ENCODE results near the gene SYNGR1. TPM values are rescaled to one million over a fixed set of nuclear protein-coding genes. Genes with fewer than 3 reads are reported as not detected.

Gene SYNGR1
- total RNA-seq, 1 donor from 2014 or later = 42.2 TPM

- H3K4me1 ChIP-seq = peaks cover 61% of the 10 kb centered on the region
- no peaks in the 10 kb centered on the region for H3K9me3 ChIP-seq
- peak overlapping the region; percentile 37 for H3K27ac ChIP-seq
- DNase-seq (ENCODE audit: extremely low spot score in 2 of 2) = no peak
- H3K36me3 ChIP-seq = peaks cover 0 to 9% of the 10 kb centered on the region in 2 donors
- TF ChIP-seq POLR2A (IDR thresholded peaks at IDR 0.05) = no peak
- no peak for TF ChIP-seq POLR2AphosphoS5 (IDR thresholded peaks at IDR 0.05; ENCODE audit: insufficient read depth in 1 of 2, low read depth in 1 of 2)
- no peak for TF ChIP-seq CTCF (IDR thresholded peaks at IDR 0.05)
- H3K27me3 ChIP-seq = no peaks in the 10 kb centered on the region
- intact Hi-C loops (cut with DNase I) = no loop called here
- H3K4me3 ChIP-seq = no peak overlapping the region
Observed at GRCh38 chr22:39361496-39361895, 11.7 kb downstream of the SYNGR1 start.

DNA sequence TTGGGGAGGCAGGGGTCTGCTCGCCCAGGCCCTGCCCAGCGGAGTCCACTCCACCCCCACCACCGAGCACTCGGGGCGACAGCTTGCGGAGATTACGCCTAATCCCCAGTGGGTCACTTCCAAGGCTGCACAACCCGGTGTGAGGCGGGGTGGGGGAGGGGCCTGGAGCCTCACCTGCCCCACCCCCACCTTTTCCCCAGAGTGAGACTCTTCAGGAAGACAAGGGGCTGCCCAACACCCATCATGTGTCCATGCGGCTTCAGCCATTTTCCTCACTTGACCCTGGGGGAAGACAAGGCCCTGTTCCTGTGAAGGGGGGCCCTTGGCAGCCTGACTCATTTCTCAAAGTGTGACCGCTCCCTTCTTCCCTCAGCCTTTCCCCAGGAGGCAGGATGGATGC, 12.5 kb downstream of the SYNGR1 start:
- intact Hi-C loops (cut with DNase I) = no loop called here
- no peak overlapping the region for H3K4me3 ChIP-seq
- no peaks in the 10 kb centered on the region for H3K9me3 ChIP-seq
- no peak for DNase-seq (ENCODE audit: extremely low spot score in 2 of 2)
- peaks cover 0 to 9% of the 10 kb centered on the region in 2 donors for H3K36me3 ChIP-seq
- peaks cover 67% of the 10 kb centered on the region for H3K4me1 ChIP-seq
- TF ChIP-seq POLR2AphosphoS5 (IDR thresholded peaks at IDR 0.05; ENCODE audit: insufficient read depth in 1 of 2, low read depth in 1 of 2) (no peak), POLR2A (IDR thresholded peaks at IDR 0.05) (no peak), CTCF (IDR thresholded peaks at IDR 0.05) (no peak)
- no peaks in the 10 kb centered on the region for H3K27me3 ChIP-seq
- H3K27ac ChIP-seq = peak overlapping the region; percentile 37

DNA sequence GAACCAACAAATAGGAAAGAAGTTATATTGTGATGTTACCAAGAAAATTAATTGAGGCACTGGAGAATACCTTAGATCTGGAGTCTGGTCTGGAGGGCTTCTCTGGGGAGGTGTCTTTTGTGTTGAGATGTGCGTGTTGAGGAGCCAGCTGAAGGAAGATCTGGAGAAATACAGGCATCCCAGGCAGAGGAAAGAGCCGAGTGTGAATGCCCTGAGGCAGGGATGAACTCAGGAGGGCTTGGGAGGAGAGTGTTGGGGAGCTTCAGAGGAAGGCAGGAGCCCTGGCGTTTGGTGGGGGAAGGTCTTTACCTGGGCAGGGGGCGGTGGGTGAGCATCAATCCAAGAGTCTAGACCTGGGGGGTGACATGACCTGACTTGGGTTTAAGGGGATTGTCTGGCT, 13.1 kb downstream of the SYNGR1 start:
- TF ChIP-seq POLR2AphosphoS5 (IDR thresholded peaks at IDR 0.05; ENCODE audit: insufficient read depth in 1 of 2, low read depth in 1 of 2) (no peak), CTCF (IDR thresholded peaks at IDR 0.05) (no peak), POLR2A (IDR thresholded peaks at IDR 0.05) (no peak)
- H3K27ac ChIP-seq = peak overlapping the region; percentile 37

DNA sequence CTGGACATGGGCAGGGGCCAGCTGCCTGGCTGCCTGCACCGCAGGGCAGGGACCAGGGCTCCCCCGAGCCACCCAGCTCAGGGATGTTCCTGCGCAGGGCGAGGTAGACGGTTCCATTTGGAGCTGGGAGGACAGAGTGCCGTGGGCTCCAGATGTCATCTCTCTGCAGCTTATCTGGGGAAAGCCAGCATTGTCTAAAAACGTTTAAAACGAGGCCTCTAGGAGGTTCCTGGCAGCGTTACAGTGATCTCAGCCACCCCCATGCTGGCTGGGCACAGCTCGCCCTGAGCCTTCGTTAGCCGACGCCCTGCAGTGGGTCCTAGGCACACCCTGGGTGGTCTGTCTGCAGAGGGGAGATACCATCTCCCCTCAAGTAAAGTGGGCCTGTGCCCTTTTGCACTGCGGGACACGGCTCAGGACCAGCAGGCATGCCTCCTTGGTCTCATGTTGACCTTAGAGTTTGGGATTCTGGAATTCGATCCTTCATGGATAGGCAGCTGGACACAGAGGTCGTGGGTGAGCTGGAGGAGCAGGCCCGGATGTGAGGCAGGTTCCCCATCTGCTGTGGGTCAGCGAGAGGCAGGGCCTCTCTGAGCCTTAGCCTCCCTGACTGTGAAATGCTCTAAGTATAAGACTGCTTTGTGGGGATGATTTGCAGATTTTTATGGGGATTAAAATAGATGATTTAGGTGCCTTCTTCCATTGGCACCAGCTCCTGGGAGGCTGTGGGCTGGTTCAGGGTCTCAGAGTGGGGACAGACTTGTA, 14.1 kb downstream of the SYNGR1 start:
- Histone ChIP-seq H3K27me3 (no peaks in the 10 kb centered on the region), H3K9me3 (no peaks in the 10 kb centered on the region), H3K27ac (peak overlapping the region; percentile 37), H3K4me3 (no peak overlapping the region), H3K4me1 (peaks cover 77% of the 10 kb centered on the region), H3K36me3 (peaks cover 0 to 3% of the 10 kb centered on the region in 2 donors)
- intact Hi-C loops (cut with DNase I) = no loop called here
- TF ChIP-seq CTCF (IDR thresholded peaks at IDR 0.05) = no peak
- TF ChIP-seq POLR2A (IDR thresholded peaks at IDR 0.05) = no peak
- no peak for TF ChIP-seq POLR2AphosphoS5 (IDR thresholded peaks at IDR 0.05; ENCODE audit: insufficient read depth in 1 of 2, low read depth in 1 of 2)
- no peak for DNase-seq (ENCODE audit: extremely low spot score in 2 of 2)

More for the DNA sequence above, 13.1 kb downstream of the SYNGR1 start:
- intact Hi-C loops (cut with DNase I) = no loop called here
- Histone ChIP-seq H3K4me3 (no peak overlapping the region), H3K36me3 (peaks cover 0 to 9% of the 10 kb centered on the region in 2 donors), H3K9me3 (no peaks in the 10 kb centered on the region), H3K4me1 (peaks cover 71% of the 10 kb centered on the region), H3K27me3 (no peaks in the 10 kb centered on the region)
- DNase-seq (ENCODE audit: extremely low spot score in 2 of 2) = no peak
